Measurements from ENCODE around the gene SLC25A38.

GRCh38 chr3:39361252-39361927, 21.8 kb upstream of the SLC25A38 start:
- TF ChIP-seq CTCF (IDR thresholded peaks at IDR 0.05 in 2 of 3, conservative IDR thresholded peaks at IDR 0.05 in 1 of 3; ENCODE audit: borderline replicate concordance in 1 of 3, insufficient read depth in 1 of 3, low read depth in 2 of 3, low read length in 2 of 3) = no peak
- no peak for TF ChIP-seq POLR2A (IDR thresholded peaks at IDR 0.05; ENCODE audit: borderline replicate concordance, extremely low read depth, insufficient read depth, insufficient read length)
- TF ChIP-seq EZH2phosphoT487 (IDR thresholded peaks at IDR 0.05; ENCODE audit: borderline replicate concordance) = no peak
- TF ChIP-seq ZBTB33 (IDR thresholded peaks at IDR 0.05; ENCODE audit: extremely low read depth, insufficient replicate concordance, low read length) = no peak
- TF ChIP-seq REST (IDR thresholded peaks at IDR 0.05; ENCODE audit: low read depth) = no peak
- TF ChIP-seq MAX (IDR thresholded peaks at IDR 0.05) = no peak
- no peak for TF ChIP-seq SIN3A (IDR thresholded peaks at IDR 0.05; ENCODE audit: low read depth)
- no peak for TF ChIP-seq TCF7L2 (IDR thresholded peaks at IDR 0.05; ENCODE audit: borderline replicate concordance, extremely low read depth, insufficient read depth, insufficient read length)

Measured in HCT116 (cell line).